ENCODE measurements around the gene PIK3CB.

The PIK3CB gene

DNA sequence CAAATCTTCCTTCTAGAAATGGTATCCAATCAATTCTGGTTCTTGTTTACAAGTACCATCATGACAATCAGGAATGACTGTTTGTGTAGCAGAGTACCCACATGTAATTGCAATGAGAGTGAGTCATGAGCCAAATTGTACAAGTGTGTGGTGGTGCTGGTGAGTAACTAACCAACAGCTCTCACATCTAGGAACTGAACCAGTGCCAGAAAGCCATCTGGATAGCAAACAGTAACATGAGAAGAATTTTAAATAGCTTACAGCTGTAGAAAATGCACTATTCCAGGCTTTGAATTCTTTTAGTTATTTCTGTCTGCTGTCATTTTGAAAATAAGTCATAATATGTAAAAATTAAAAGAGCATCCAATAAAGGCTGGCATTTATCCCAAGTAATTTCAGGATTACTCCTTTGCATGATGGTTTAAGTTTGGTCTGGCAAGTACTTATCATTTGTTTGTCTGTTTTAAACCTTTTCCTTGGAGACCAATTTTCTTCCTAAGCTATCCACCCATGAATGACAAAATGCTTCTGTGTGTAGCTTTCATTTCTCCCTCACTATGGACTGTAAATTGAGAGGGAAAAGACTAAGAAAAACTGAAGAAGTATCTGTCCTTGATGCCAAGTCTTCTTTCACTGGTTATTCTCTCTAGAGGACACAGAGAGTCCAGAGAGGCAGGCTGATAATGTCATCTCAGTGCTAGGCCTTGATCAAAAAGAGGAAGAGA is 60.0 kb downstream of the PIK3CB start:
- Histone ChIP-seq H3K27me3 (ENCODE audit: control insufficient read depth, insufficient read depth, low read length) (no peaks in the 10 kb centered on the region), H3K9me3 (replicated peaks; ENCODE audit: low read length) (no peaks in the 10 kb centered on the region), H3K4me1 (ENCODE audit: control insufficient read depth, insufficient read depth, low read length) (peaks cover 27% of the 10 kb centered on the region), H3K4me2 (ENCODE audit: low read length) (peak overlapping the region; percentile 37), H3K9ac (ENCODE audit: low read depth, low read length) (peak overlapping the region; percentile 46), H3K4me3 (ENCODE audit: low read length) (no peak overlapping the region), H3K36me3 (ENCODE audit: insufficient read depth, low read length) (no peaks in the 10 kb centered on the region)

DNA sequence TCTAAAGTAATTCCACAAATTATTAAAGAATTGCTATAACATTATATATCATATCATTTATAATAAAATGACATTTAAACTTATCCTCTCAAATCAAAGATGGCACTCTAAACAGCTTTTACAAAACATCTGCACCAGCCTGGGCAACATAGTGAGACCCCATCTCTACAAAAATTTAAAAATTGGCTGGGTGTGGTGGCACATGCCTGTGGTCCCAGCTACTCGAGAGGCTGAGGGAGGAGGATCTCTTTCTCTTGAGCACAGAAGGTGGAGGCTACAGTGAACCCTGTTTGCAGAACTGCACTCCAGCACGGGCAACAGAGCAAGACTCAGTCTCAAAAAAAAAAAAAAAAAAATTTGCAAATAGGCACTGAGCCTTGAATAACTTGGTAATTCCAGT is 63.1 kb downstream of the PIK3CB start:
- H3K4me1 ChIP-seq (ENCODE audit: control insufficient read depth, insufficient read depth, low read length) = peaks cover 38% of the 10 kb centered on the region
- H3K36me3 ChIP-seq (ENCODE audit: insufficient read depth, low read length) = peaks cover 14% of the 10 kb centered on the region
- no peaks in the 10 kb centered on the region for H3K27me3 ChIP-seq (ENCODE audit: control insufficient read depth, insufficient read depth, low read length)
- H3K9me3 ChIP-seq (replicated peaks; ENCODE audit: low read length) = peaks cover 10% of the 10 kb centered on the region
- H3K4me3 ChIP-seq (ENCODE audit: low read length) = no peak overlapping the region
- H3K4me2 ChIP-seq (ENCODE audit: low read length) = no peak overlapping the region
- H3K9ac ChIP-seq (ENCODE audit: low read depth, low read length) = no peak overlapping the region

DNA sequence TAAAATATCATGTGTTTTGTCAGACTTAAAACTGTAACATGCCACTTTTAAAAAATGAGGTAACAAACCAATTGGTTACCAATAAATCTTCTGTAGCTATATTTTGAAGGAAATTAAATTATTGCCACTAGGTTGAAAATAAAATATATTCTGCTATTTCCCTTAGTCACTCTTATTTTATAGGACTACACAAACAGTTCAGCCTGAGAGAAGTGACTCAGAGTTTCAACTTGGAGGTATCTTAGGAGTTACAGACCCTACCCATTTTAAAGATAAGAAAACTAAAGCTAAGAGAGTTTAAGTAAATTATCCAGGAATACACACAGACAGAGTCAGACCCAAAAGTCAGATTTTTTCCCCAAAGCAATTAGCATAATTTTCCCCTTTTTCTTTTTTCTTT is 65.1 kb downstream of the PIK3CB start:
- Histone ChIP-seq H3K4me1 (ENCODE audit: control insufficient read depth, insufficient read depth, low read length) (peaks cover 30% of the 10 kb centered on the region), H3K27me3 (ENCODE audit: control insufficient read depth, insufficient read depth, low read length) (no peaks in the 10 kb centered on the region), H3K36me3 (ENCODE audit: insufficient read depth, low read length) (peaks cover 14% of the 10 kb centered on the region), H3K9me3 (replicated peaks; ENCODE audit: low read length) (peaks cover 10% of the 10 kb centered on the region), H3K4me2 (ENCODE audit: low read length) (peak overlapping the region; percentile 7), H3K4me3 (ENCODE audit: low read length) (no peak overlapping the region), H3K9ac (ENCODE audit: low read depth, low read length) (no peak overlapping the region)

DNA sequence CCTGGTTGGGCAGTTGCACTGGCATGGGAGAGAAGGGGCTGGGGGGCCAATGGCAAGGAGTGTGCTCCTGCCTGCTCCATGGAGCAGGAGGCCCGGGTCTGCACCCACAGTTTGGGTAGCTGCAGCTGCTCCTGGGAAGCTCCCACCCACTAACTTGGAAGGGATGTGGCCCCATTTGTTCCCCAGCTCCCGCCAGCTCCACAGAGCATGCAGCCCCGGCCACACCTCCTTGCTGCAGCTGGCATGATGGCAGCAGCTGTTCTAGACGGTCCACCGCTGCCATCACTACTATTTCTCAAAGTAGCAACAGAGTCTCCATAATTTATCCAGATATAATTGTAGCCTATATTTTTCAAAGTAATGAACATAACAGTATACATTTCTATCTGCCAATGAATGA is 65.8 kb downstream of the PIK3CB start:
- no peak overlapping the region for H3K9ac ChIP-seq (ENCODE audit: low read depth, low read length)
- H3K27me3 ChIP-seq (ENCODE audit: control insufficient read depth, insufficient read depth, low read length) = no peaks in the 10 kb centered on the region

DNA sequence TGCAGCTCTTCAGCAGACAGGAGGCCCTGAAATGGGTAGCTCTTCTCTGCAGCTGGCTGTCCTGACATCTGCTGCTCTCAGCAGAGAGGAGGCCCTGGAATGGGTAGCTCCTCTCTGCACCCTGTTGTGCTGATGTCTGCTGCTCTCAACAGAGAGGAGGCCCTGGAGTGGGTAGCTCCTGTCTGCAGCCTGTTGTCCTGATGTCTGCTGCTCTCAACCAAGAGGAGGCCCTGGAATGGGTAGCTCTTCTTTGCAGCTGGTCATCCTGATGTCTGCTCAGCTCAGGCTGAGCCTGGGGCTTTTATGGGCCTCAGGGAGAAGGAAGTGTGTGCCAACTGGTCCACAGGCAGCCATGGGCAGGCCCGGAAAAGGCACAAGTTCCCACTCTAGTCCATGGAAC is 66.6 kb downstream of the PIK3CB start:
- no peaks in the 10 kb centered on the region for H3K27me3 ChIP-seq (ENCODE audit: control insufficient read depth, insufficient read depth, low read length)
- H3K9me3 ChIP-seq (replicated peaks; ENCODE audit: low read length) = peaks cover 10% of the 10 kb centered on the region
- H3K4me3 ChIP-seq (ENCODE audit: low read length) = no peak overlapping the region
- H3K9ac ChIP-seq (ENCODE audit: low read depth, low read length) = no peak overlapping the region
- peaks cover 14% of the 10 kb centered on the region for H3K36me3 ChIP-seq (ENCODE audit: insufficient read depth, low read length)
- H3K4me1 ChIP-seq (ENCODE audit: control insufficient read depth, insufficient read depth, low read length) = peaks cover 29% of the 10 kb centered on the region
- no peak overlapping the region for H3K4me2 ChIP-seq (ENCODE audit: low read length)

More for the DNA sequence above, 65.8 kb downstream of the PIK3CB start:
- H3K9me3 ChIP-seq (replicated peaks; ENCODE audit: low read length) = peaks cover 10% of the 10 kb centered on the region
- peaks cover 14% of the 10 kb centered on the region for H3K36me3 ChIP-seq (ENCODE audit: insufficient read depth, low read length)
- no peak overlapping the region for H3K4me3 ChIP-seq (ENCODE audit: low read length)
- peaks cover 30% of the 10 kb centered on the region for H3K4me1 ChIP-seq (ENCODE audit: control insufficient read depth, insufficient read depth, low read length)
- peak overlapping the region; percentile 7 for H3K4me2 ChIP-seq (ENCODE audit: low read length)

DNA sequence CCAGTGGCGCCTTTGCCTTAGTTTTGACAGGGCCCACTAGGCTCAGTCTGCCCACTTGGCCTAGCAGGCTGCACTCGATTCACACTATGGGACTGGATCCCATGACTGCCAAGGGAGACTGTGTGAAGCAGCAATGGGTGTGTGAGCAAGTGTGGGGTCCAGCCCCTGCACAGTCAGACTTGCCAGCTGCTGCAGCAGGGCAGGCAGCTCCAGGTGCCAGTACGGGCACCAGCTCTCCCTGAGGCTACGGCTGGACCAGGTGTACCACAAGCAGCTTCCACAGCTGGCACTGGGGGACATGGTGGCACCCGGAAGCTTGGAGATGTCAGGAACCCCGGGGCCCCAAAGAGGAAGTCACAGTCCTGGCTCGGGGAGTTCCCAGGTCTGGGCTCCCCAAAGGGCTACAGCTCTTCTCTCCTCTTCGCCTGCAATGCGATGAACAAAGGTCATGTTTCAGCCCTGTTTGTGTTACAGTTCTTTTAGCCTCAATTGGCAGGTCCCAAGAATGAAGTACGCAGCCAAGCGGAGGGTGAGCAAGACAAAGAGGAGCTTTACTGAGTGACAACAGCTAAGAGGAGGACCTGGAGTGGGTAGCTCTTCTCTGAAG is 67.1 kb downstream of the PIK3CB start:
- H3K4me2 ChIP-seq (ENCODE audit: low read length) = no peak overlapping the region
- H3K9me3 ChIP-seq (replicated peaks; ENCODE audit: low read length) = peaks cover 10% of the 10 kb centered on the region
- peaks cover 14% of the 10 kb centered on the region for H3K36me3 ChIP-seq (ENCODE audit: insufficient read depth, low read length)
- H3K9ac ChIP-seq (ENCODE audit: low read depth, low read length) = no peak overlapping the region
- H3K4me1 ChIP-seq (ENCODE audit: control insufficient read depth, insufficient read depth, low read length) = peaks cover 29% of the 10 kb centered on the region
- H3K4me3 ChIP-seq (ENCODE audit: low read length) = no peak overlapping the region
- no peaks in the 10 kb centered on the region for H3K27me3 ChIP-seq (ENCODE audit: control insufficient read depth, insufficient read depth, low read length)

DNA sequence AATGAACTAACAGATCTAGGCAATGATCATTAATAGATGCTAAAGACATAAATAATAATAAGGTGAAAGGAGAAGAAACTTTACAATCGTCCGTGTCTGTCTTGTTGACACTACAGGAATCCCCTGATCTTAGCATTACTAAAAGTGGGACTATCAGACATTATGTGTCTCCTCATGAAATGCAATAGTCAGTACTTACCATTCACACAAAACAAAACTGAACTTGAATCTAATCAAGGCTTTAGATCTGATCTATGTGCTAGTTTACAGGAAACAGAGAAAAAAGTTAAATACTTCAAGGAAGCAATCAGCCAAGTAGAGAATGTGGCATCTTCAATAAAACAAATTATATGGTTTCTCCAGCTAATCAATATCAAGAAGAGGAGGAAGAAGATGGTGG is 73.7 kb downstream of the PIK3CB start:
- no peak overlapping the region for H3K9ac ChIP-seq (ENCODE audit: low read depth, low read length)
- no peaks in the 10 kb centered on the region for H3K36me3 ChIP-seq (ENCODE audit: insufficient read depth, low read length)
- no peaks in the 10 kb centered on the region for H3K27me3 ChIP-seq (ENCODE audit: control insufficient read depth, insufficient read depth, low read length)
- no peak overlapping the region for H3K4me3 ChIP-seq (ENCODE audit: low read length)
- H3K4me1 ChIP-seq (ENCODE audit: control insufficient read depth, insufficient read depth, low read length) = peaks cover 13% of the 10 kb centered on the region
- no peaks in the 10 kb centered on the region for H3K9me3 ChIP-seq (replicated peaks; ENCODE audit: low read length)
- no peak overlapping the region for H3K4me2 ChIP-seq (ENCODE audit: low read length)

DNA sequence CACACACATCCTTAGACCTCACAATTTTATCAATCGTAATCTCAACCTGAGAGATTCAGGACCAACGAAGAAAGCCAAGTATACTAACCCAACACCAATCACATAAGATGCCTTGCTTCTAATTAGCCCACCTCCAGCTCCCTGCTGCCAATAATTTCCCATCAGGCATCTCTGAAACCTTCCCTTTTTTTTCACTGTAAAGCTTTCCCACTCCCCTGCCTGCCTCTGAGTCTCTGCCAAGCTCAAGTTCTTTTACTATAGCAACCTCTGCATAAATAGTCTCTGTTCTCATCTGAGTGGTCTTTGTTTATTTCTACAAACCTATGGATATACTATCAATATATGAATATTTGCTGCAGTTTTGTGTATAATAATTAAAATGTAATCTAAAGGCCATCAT is 86.5 kb downstream of the PIK3CB start:
- Histone ChIP-seq H3K9me3 (replicated peaks; ENCODE audit: low read length) (no peaks in the 10 kb centered on the region), H3K36me3 (ENCODE audit: insufficient read depth, low read length) (peaks cover 5% of the 10 kb centered on the region), H3K9ac (ENCODE audit: low read depth, low read length) (no peak overlapping the region)

DNA sequence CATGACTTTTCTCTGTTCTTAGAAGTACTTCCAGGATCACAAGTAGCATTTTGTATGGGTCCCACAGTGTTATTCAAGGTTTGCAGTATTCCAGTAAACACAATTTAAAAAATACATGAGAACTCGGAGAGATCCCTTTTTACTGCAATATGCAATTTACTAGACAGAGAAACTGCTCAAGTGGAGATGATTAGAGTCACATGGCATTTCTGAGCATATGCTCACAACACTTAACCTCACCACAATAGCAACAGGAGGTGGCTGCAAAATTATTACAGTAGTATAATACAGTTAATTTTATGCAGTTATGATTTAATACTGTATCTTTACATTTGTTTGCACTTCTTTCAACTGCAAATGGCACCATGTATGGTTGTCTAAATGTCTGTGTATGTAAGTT is 87.5 kb downstream of the PIK3CB start:
- Histone ChIP-seq H3K4me3 (ENCODE audit: low read length) (no peak overlapping the region), H3K9me3 (replicated peaks; ENCODE audit: low read length) (no peaks in the 10 kb centered on the region), H3K9ac (ENCODE audit: low read depth, low read length) (no peak overlapping the region), H3K27me3 (ENCODE audit: control insufficient read depth, insufficient read depth, low read length) (no peaks in the 10 kb centered on the region), H3K36me3 (ENCODE audit: insufficient read depth, low read length) (peaks cover 5% of the 10 kb centered on the region), H3K4me2 (ENCODE audit: low read length) (no peak overlapping the region), H3K4me1 (ENCODE audit: control insufficient read depth, insufficient read depth, low read length) (no peaks in the 10 kb centered on the region)

More for the DNA sequence above, 86.5 kb downstream of the PIK3CB start:
- Histone ChIP-seq H3K4me3 (ENCODE audit: low read length) (no peak overlapping the region), H3K4me2 (ENCODE audit: low read length) (no peak overlapping the region), H3K4me1 (ENCODE audit: control insufficient read depth, insufficient read depth, low read length) (no peaks in the 10 kb centered on the region), H3K27me3 (ENCODE audit: control insufficient read depth, insufficient read depth, low read length) (no peaks in the 10 kb centered on the region)

DNA sequence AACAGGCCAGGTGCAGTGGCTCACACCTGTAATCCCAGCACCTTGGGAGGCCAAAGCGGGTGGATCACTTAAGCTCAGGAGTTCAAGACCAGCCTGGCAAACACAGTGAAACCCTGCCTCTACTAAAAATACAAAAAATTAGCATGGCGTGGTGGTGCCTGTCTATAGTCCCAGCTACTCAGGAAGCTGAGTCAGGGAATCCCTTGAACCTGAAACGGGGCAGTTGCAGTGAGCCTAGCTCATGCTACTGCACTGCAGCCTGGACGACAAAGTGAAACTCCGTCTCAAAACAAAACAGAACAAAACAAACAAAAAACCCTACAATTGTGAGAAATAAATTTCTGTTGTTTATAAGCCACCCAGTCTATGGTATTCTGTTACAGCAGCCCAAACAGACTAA is 94.7 kb downstream of the PIK3CB start:
- no peak overlapping the region for H3K4me3 ChIP-seq (ENCODE audit: low read length)
- no peaks in the 10 kb centered on the region for H3K9me3 ChIP-seq (replicated peaks; ENCODE audit: low read length)
- H3K27me3 ChIP-seq (ENCODE audit: control insufficient read depth, insufficient read depth, low read length) = no peaks in the 10 kb centered on the region
- H3K4me2 ChIP-seq (ENCODE audit: low read length) = no peak overlapping the region
- no peaks in the 10 kb centered on the region for H3K4me1 ChIP-seq (ENCODE audit: control insufficient read depth, insufficient read depth, low read length)
- H3K36me3 ChIP-seq (ENCODE audit: insufficient read depth, low read length) = no peaks in the 10 kb centered on the region
- H3K9ac ChIP-seq (ENCODE audit: low read depth, low read length) = no peak overlapping the region

DNA sequence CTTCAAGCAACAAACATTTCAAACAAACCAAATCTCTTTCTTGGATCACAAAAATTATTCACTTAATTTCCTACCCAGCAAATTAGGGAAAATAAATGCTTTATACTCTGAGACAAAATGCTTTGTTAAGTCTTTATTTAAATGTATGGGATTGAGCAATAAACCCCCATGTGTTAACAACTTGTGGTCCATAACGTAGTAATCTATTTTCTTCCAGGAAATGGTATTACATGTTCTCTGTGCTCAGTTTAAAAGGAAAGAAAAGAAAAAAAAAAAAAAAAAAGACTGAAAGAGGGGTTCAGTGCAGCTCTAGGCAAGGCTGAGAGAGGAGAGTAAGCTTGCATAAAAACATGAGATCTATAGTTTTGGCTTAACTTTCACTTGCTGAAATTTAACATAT is 102.3 kb downstream of the PIK3CB start:
- no peaks in the 10 kb centered on the region for H3K4me1 ChIP-seq (ENCODE audit: control insufficient read depth, insufficient read depth, low read length)
- H3K36me3 ChIP-seq (ENCODE audit: insufficient read depth, low read length) = no peaks in the 10 kb centered on the region
- H3K27me3 ChIP-seq (ENCODE audit: control insufficient read depth, insufficient read depth, low read length) = no peaks in the 10 kb centered on the region
- no peak overlapping the region for H3K4me3 ChIP-seq (ENCODE audit: low read length)
- no peaks in the 10 kb centered on the region for H3K9me3 ChIP-seq (replicated peaks; ENCODE audit: low read length)
- H3K4me2 ChIP-seq (ENCODE audit: low read length) = no peak overlapping the region
- no peak overlapping the region for H3K9ac ChIP-seq (ENCODE audit: low read depth, low read length)

Data from skeletal muscle satellite cell (primary cell).